AG04450 (cell line): ENCODE results near the gene UTRN. TPM values are rescaled to one million over a fixed set of nuclear protein-coding genes. Genes with fewer than 3 reads are reported as not detected.
A peak's percentile ranks its signal among the peaks of the same experiment; 100 is the strongest.

Source experiments
- CTCF ChIA-PET: fragments of 300-600, 350-600 bp; formaldehyde crosslinking; extraction: SDS; loops from one replicate; lab custom pipeline; 2022; ENCODE audit warnings: antibody characterized with exemption, inconsistent platforms; lab: Charles Lee
- POLR2A ChIA-PET: fragments of 350-600 bp; formaldehyde crosslinking; extraction: SDS; loops from one replicate; lab custom pipeline; 2021; ENCODE audit warnings: antibody characterized with exemption, inconsistent platforms; lab: Yijun Ruan, JAX
- DNase-seq: peaks from one replicate; pipeline ENCODE4 v3.0.0-alpha.2; 2011; ENCODE audit warnings: low read depth, low spot score
- H3K27ac ChIP-seq: one replicate; pipeline ENCODE4 v1.5.1; 2012; ENCODE audit warnings: low read depth, low read length, control low read depth
- H3K27me3 ChIP-seq: one replicate; pipeline ENCODE4 v1.6.0; 2012; ENCODE audit warnings: low read length; ENCODE audit not compliant: control insufficient read depth, insufficient read depth
- H3K4me3 ChIP-seq: 2 replicates; pipeline ENCODE4 v1.5.1; 2011; ENCODE audit warnings: mild to moderate bottlenecking, low read depth, low read length, control low read depth
- H3K9me3 ChIP-seq: 2 replicates; pipeline ENCODE4 v1.5.1; 2012; ENCODE audit warnings: low read length; ENCODE audit not compliant: control insufficient read depth, insufficient read depth
- polyA plus RNA-seq: library from polyadenylated mRNA; depleted of rRNA; stranded (reverse); fragments of >200 nt; gene quantifications from 2 replicates; pipeline ENCODE4 v1.2.3, GENCODE V29; 2011
- TF ChIP-seq, protein P1 (sequence below): IDR thresholded peaks from 2 replicates; pipeline ENCODE4 v1.5.1; 2011; ENCODE audit warnings: low read depth, low read length, control low read depth, inconsistent platforms

Gene UTRN
- polyA plus RNA-seq, 1 experiment, result 32.1 TPM

DNA sequence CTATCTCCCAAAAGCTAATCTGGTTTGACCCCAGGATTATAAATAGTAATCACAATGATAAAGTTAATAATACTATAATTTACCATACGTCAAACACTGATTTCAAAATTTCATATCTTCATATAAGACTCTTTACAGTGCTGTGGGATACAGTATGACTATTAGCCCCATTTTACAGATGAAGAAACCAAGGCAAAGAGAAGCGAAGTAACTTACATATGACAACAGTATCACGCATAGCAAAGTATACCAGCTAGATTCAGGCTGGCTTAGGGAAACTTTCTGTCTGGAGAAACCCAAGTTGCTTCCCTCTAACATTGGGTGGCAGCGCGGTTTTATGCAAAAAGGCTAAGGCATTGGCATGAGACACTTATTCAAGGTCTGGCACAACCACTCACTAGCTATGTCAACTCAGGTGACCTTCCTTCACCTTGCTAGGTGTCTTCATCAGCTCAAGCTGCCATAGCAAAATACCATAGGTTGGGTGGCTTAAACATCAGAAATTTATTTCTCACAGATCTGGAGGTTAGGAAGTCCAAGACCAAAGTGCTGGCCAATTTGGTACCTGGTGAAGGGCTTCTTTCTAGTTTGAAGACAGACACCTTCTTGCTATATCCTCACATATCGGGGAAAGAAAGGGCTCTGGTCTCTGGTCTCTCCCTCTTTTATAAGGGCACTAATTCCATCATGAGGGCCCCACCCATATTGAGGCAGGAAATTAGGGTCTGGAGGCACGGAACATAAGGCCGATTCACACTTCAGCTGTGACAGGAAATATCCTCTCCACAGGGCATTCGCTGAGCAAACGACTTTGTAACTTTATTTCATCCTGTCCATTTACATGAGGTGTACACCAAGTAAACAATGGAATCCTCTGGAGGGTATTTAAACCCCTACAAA, 22.4 kb upstream of the UTRN start:
- ChIA-PET POLR2A (no interaction called here), CTCF (interaction anchor here (1.4 kb wide), 1 partner anchor 44 kb away, joined by 4 read pairs; no protein-coding TSS in a partner anchor)
- H3K4me3 ChIP-seq, result no peak overlapping the region
- DNase-seq, result no peak
- no peaks in the 10 kb centered on the region for H3K27me3 ChIP-seq
- H3K9me3 ChIP-seq, result no peaks in the 10 kb centered on the region; the same call in 1 of the 2 replicates
- no peak overlapping the region for H3K27ac ChIP-seq
- TF ChIP-seq, protein P1, sequence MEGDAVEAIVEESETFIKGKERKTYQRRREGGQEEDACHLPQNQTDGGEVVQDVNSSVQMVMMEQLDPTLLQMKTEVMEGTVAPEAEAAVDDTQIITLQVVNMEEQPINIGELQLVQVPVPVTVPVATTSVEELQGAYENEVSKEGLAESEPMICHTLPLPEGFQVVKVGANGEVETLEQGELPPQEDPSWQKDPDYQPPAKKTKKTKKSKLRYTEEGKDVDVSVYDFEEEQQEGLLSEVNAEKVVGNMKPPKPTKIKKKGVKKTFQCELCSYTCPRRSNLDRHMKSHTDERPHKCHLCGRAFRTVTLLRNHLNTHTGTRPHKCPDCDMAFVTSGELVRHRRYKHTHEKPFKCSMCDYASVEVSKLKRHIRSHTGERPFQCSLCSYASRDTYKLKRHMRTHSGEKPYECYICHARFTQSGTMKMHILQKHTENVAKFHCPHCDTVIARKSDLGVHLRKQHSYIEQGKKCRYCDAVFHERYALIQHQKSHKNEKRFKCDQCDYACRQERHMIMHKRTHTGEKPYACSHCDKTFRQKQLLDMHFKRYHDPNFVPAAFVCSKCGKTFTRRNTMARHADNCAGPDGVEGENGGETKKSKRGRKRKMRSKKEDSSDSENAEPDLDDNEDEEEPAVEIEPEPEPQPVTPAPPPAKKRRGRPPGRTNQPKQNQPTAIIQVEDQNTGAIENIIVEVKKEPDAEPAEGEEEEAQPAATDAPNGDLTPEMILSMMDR, result no peak

GRCh38 chr6:144263786-144264185, 21.3 kb upstream of the UTRN start:
- no peak for DNase-seq
- Histone ChIP-seq H3K4me3 (no peak overlapping the region), H3K9me3 (no peaks in the 10 kb centered on the region; the same call in none of the 2 replicates), H3K27me3 (no peaks in the 10 kb centered on the region), H3K27ac (peak overlapping the region; percentile 58)
- CTCF ChIA-PET, result no interaction called here
- POLR2A ChIA-PET, result no interaction called here
- TF ChIP-seq, protein P1, result no peak

DNA sequence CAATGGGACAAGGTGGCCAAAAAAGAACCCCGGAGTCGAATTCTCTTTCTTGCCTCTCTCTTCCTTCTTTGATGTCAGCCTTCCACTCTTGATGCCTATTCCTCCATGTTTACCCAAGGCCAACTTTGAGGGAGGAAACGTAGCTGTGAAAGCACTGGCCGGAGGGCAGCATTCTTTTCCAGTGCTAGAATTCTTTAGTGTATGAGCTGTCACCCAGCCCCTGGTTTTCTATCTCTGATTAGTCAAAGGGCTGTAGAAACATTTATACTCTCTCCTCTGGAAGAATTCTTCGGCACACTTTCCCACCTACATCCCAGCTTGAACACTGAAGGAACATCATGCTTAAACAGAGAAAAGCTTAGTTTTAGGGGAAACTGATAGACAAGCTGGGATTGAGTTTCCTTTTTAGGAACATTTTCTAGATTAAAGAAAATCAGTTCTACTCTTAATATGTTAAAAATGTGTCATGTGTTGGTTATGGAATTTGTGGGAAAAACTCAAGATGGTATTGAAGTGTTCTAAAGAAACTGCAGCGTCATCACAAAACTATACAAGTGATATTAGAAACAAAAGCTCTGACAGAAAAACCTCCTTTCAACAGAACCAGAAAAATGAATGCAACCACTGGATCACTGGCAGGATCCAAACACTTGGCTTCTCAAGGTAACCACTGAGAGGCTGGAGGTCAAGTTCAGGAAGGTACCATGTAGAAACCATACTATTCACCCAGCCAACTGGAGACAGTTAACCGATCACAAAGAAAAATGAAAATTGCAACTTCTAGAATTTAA, 20.7 kb upstream of the UTRN start:
- TF ChIP-seq, protein P1, result no peak
- Histone ChIP-seq H3K9me3 (no peaks in the 10 kb centered on the region; the same call in none of the 2 replicates), H3K4me3 (no peak overlapping the region), H3K27ac (peak overlapping the region; percentile 87), H3K27me3 (no peaks in the 10 kb centered on the region)
- ChIA-PET CTCF (interaction anchor here (1.0 kb wide), 1 partner anchor 48 kb away, joined by 3 read pairs; no protein-coding TSS in a partner anchor), POLR2A (interaction anchor here (0.6 to 0.7 kb wide), 2 partner anchors 16 to 22 kb away, joined by 3 to 5 read pairs; no protein-coding TSS in a partner anchor)
- peak; percentile 82 for DNase-seq

DNA sequence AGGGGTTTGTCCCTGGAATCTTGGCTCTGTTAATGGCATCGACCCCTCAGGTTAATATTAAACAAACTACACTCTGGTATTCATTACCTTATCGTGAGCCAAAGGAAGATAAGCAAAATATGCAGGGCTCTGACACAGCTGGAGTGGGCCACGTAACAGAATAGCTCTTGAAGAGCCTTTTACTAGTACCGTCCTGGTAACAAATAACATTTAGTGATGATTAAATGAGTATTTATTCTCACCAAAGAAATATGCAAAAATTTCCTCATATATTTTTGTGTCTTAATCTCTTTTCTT, 20.1 kb upstream of the UTRN start:
- DNase-seq, result no peak
- H3K4me3 ChIP-seq, result no peak overlapping the region
- ChIA-PET POLR2A (interaction anchor here (0.6 kb wide), 1 partner anchor 17 kb away, joined by 5 read pairs; no protein-coding TSS in a partner anchor), CTCF (interaction anchor here (1.0 kb wide), 1 partner anchor 48 kb away, joined by 3 read pairs; no protein-coding TSS in a partner anchor)
- TF ChIP-seq, protein P1, result no peak
- H3K27ac ChIP-seq, result peak overlapping the region; percentile 87
- no peaks in the 10 kb centered on the region; the same call in none of the 2 replicates for H3K9me3 ChIP-seq
- no peaks in the 10 kb centered on the region for H3K27me3 ChIP-seq
